MM.1S (cell line): Measurements from ENCODE around the gene RAB37.

Experiments used
- DNase-seq: peaks from one replicate; pipeline ENCODE4 v3.0.0-alpha.2; 2015
- H2AFZ ChIP-seq: fragments of 300-600 bp; sonication (generic); 2 replicates; pipeline ENCODE4 v1.6.0; 2016; ENCODE audit warnings: antibody characterized with exemption, low read length
- H3F3A ChIP-seq: fragments of 300-600 bp; sonication (generic); 2 replicates; pipeline ENCODE4 v1.6.1; 2016; ENCODE audit warnings: mild to moderate bottlenecking, antibody characterized with exemption, low read length, moderate library complexity, mixed read lengths; ENCODE audit not compliant: insufficient read depth
- H3K27ac ChIP-seq: fragments of 300-600 bp; sonication (generic); 2 replicates; pipeline ENCODE4 v1.5.1; 2016; ENCODE audit warnings: mild to moderate bottlenecking, low read length
- H3K27me3 ChIP-seq: fragments of 300-600 bp; sonication (generic); replicated peaks from 2 replicates; pipeline ENCODE4 v1.6.0; 2016; ENCODE audit warnings: low read length; ENCODE audit not compliant: insufficient read depth
- H3K36me3 ChIP-seq: fragments of 300-600 bp; sonication (generic); replicated peaks from 2 replicates; pipeline ENCODE4 v1.6.1; 2016; ENCODE audit warnings: mild to moderate bottlenecking, low read length, mixed read lengths; ENCODE audit not compliant: insufficient read depth
- H3K4me1 ChIP-seq: fragments of 300-600 bp; sonication (generic); 2 replicates; pipeline ENCODE4 v1.6.1; 2016; ENCODE audit warnings: low read length, mixed read lengths
- H3K4me2 ChIP-seq: fragments of 300-600 bp; sonication (generic); 2 replicates; pipeline ENCODE4 v1.6.0; 2016; ENCODE audit warnings: low read depth, low read length
- H3K4me3 ChIP-seq: fragments of 300-600 bp; sonication (generic); 2 replicates; pipeline ENCODE4 v1.5.1; 2016; ENCODE audit warnings: low read length, mixed read lengths
- H3K79me2 ChIP-seq: fragments of 300-600 bp; sonication (generic); 2 replicates; pipeline ENCODE4 v1.6.1; 2016; ENCODE audit warnings: mixed run types, low read length, mixed read lengths
- H3K9ac ChIP-seq: fragments of 300-600 bp; sonication (generic); 2 replicates; pipeline ENCODE4 v1.6.1; 2016; ENCODE audit warnings: low read length, mixed read lengths
- H3K9me2 ChIP-seq: fragments of 300-600 bp; sonication (generic); replicated peaks from 2 replicates; pipeline ENCODE4 v1.6.1; 2016; ENCODE audit warnings: mild to moderate bottlenecking, low read length, mixed read lengths; ENCODE audit not compliant: insufficient read depth
- H3K9me3 ChIP-seq: fragments of 300-600 bp; sonication (generic); replicated peaks from 2 replicates; pipeline ENCODE4 v1.6.1; 2016; ENCODE audit warnings: mild to moderate bottlenecking, low read length, mixed read lengths; ENCODE audit not compliant: insufficient read depth
- H4K20me1 ChIP-seq: fragments of 300-600 bp; sonication (generic); 2 replicates; pipeline ENCODE4 v1.6.1; 2016; ENCODE audit warnings: mild to moderate bottlenecking, low read length, moderate library complexity, mixed read lengths; ENCODE audit not compliant: insufficient read depth
- EZH2 ChIP-seq: fragments of 300-600 bp; sonication (generic); optimal IDR thresholded peaks from 2 replicates; pipeline ENCODE3; 2017; ENCODE audit warnings: low read depth, mild to moderate bottlenecking, antibody characterized with exemption, low read length, mixed read lengths
- EZH2phosphoT487 ChIP-seq: fragments of 300-600 bp; sonication (generic); IDR thresholded peaks from 2 replicates; pipeline ENCODE4 v1.6.1; 2018; ENCODE audit warnings: antibody characterized with exemption, low read length
- TF ChIP-seq, protein P1 (sequence below): fragments of 300-600 bp; sonication (generic); IDR thresholded peaks from 2 replicates; pipeline ENCODE4 v1.5.1; 2016; ENCODE audit warnings: antibody characterized with exemption, low read length, mixed read lengths

RAB37 gene

DNA sequence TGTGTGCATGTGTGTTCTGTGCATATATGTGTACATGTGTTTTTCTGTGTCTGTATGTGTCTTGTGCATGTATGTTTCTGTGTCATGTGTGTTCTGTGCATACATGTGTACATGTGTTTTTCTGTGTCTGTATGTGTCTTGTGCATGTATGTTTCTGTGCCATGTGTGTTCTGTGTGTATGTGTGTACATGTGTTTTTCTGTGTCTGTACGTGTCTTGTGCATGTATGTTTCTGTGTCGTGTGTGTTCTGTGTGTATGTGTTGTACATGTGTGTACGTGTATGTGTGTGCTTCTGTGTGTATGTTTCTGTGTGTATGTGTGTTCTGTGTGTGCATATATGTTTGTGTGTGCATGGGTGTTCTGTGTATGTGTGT lies 8.4 kb upstream of the RAB37 start:
- no peak overlapping the region for H3K4me3 ChIP-seq
- no peaks in the 10 kb centered on the region for H3K9me3 ChIP-seq
- no peak overlapping the region for H3K9ac ChIP-seq
- 0 out of 2 replicates have a peak, but pooled peaks cover 4% of the 10 kb centered on the region for H3K4me1 ChIP-seq
- no peak overlapping the region for H2AFZ ChIP-seq
- no peaks in the 10 kb centered on the region for H3K79me2 ChIP-seq
- TF ChIP-seq, protein P1, sequence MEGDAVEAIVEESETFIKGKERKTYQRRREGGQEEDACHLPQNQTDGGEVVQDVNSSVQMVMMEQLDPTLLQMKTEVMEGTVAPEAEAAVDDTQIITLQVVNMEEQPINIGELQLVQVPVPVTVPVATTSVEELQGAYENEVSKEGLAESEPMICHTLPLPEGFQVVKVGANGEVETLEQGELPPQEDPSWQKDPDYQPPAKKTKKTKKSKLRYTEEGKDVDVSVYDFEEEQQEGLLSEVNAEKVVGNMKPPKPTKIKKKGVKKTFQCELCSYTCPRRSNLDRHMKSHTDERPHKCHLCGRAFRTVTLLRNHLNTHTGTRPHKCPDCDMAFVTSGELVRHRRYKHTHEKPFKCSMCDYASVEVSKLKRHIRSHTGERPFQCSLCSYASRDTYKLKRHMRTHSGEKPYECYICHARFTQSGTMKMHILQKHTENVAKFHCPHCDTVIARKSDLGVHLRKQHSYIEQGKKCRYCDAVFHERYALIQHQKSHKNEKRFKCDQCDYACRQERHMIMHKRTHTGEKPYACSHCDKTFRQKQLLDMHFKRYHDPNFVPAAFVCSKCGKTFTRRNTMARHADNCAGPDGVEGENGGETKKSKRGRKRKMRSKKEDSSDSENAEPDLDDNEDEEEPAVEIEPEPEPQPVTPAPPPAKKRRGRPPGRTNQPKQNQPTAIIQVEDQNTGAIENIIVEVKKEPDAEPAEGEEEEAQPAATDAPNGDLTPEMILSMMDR, result no peak
- TF ChIP-seq EZH2 (no peak), EZH2phosphoT487 (no peak)
- H4K20me1 ChIP-seq, result no peaks in the 10 kb centered on the region
- no peak overlapping the region for H3K4me2 ChIP-seq
- H3K36me3 ChIP-seq, result no peaks in the 10 kb centered on the region
- H3F3A ChIP-seq, result no peaks in the 10 kb centered on the region
- no peak overlapping the region for H3K27ac ChIP-seq
- DNase-seq, result no peak
- no peaks in the 10 kb centered on the region for H3K27me3 ChIP-seq
- H3K9me2 ChIP-seq, result no peaks in the 10 kb centered on the region

DNA sequence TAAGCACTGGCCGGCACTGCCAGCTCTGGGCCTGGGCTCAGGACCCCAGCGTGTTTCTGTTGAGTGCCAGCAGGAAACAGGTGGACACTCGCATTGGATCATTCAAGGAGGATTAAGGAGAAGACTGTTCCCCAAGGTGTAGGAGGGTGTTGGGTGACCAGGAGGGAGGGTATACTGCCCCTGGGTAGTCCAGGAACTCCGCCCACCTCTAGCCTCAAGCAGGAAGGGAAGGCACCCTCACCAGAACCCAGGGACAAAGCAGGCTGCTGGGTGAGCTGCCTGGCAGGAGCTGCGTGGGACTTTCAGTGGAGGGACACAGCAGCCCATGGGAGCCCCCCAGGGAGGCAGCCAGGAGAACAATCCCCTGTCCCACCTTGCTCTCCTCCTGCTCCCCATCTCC lies 7.7 kb upstream of the RAB37 start:
- Histone ChIP-seq H3K4me2 (no peak overlapping the region), H3K27ac (no peak overlapping the region)

DNA sequence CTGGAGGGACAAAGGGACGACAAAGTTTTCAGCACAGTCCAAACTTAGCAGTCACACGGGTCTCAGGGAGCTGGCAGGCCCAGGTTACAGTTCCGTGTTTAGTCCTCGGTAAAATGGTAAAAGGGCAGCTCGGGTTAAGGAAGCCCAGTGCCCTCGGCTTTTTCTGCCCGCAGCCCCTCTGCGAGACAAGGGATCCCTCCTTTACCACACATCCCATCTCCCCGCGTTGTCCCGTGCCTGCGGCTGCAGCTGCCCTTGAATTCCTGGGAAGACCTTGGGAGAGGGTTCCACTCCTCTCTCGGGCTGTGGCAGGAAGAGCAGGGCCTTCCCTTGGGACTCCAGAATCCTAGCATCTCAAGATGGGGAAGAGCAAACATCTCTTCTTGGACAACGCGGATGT lies 7.2 kb upstream of the RAB37 start:
- no peak overlapping the region for H3K9ac ChIP-seq
- H3K27ac ChIP-seq, result no peak overlapping the region
- H3K36me3 ChIP-seq, result no peaks in the 10 kb centered on the region
- 0 out of 2 replicates have a peak, but pooled peaks cover 4% of the 10 kb centered on the region for H3K4me1 ChIP-seq
- H3K4me3 ChIP-seq, result no peak overlapping the region
- no peaks in the 10 kb centered on the region for H3K79me2 ChIP-seq
- no peaks in the 10 kb centered on the region for H3K9me3 ChIP-seq
- H4K20me1 ChIP-seq, result no peaks in the 10 kb centered on the region
- no peaks in the 10 kb centered on the region for H3K9me2 ChIP-seq
- no peaks in the 10 kb centered on the region for H3F3A ChIP-seq
- TF ChIP-seq EZH2 (no peak), EZH2phosphoT487 (no peak)
- TF ChIP-seq, protein P1, result no peak
- DNase-seq, result no peak
- H3K4me2 ChIP-seq, result no peak overlapping the region
- H2AFZ ChIP-seq, result no peak overlapping the region
- no peaks in the 10 kb centered on the region for H3K27me3 ChIP-seq

More for the DNA sequence above, 7.7 kb upstream of the RAB37 start:
- H4K20me1 ChIP-seq, result no peaks in the 10 kb centered on the region
- TF ChIP-seq, protein P1, result no peak
- TF ChIP-seq EZH2phosphoT487 (no peak), EZH2 (no peak)
- H3K4me1 ChIP-seq, result 0 out of 2 replicates have a peak, but pooled peaks cover 4% of the 10 kb centered on the region
- H3K79me2 ChIP-seq, result no peaks in the 10 kb centered on the region
- H3K27me3 ChIP-seq, result no peaks in the 10 kb centered on the region
- no peak overlapping the region for H2AFZ ChIP-seq
- H3K4me3 ChIP-seq, result no peak overlapping the region
- no peaks in the 10 kb centered on the region for H3K9me2 ChIP-seq
- no peak overlapping the region for H3K9ac ChIP-seq
- no peaks in the 10 kb centered on the region for H3K9me3 ChIP-seq
- H3K36me3 ChIP-seq, result no peaks in the 10 kb centered on the region
- H3F3A ChIP-seq, result no peaks in the 10 kb centered on the region
- DNase-seq, result no peak
